GM12878 (cell line): ENCODE results near the gene DUS1L. TPM values are rescaled to one million over a fixed set of nuclear protein-coding genes. Genes with fewer than 3 reads are reported as not detected.

Experiments
- ATF7 ChIP-seq: fragments of 450-650 bp; IDR thresholded peaks from 2 replicates; pipeline ENCODE4 v1.6.1; 2016; ENCODE audit warnings: low read depth, mild to moderate bottlenecking
- CTCF ChIP-seq, 3 experiments: IDR thresholded peaks in 2 of 3; conservative IDR thresholded peaks in 1 of 3; 2 replicates each; pipeline ENCODE4 v1.5.1; 2011; ENCODE audit warnings: low read depth in 3 of 3, low read length in 3 of 3, mild to moderate bottlenecking in 3 of 3, control low read depth in 2 of 3, moderate library complexity in 2 of 3, inconsistent platforms in 1 of 3, mixed read lengths in 1 of 3; ENCODE audit not compliant: control insufficient read depth in 2 of 3, insufficient read depth in 1 of 3; ENCODE audit errors: extremely low read depth in 1 of 3
- EED ChIP-seq: sonication (generic); IDR thresholded peaks from 2 replicates; pipeline ENCODE4 v1.6.1; 2016; ENCODE audit warnings: antibody characterized with exemption, low read depth
- ESRRA ChIP-seq: IDR thresholded peaks from 2 replicates; pipeline ENCODE4 v1.6.1; 2012; ENCODE audit warnings: mild to moderate bottlenecking, low read length, improper control_type of control experiment
- FOS ChIP-seq: IDR thresholded peaks from 3 replicates; pipeline ENCODE4 v1.6.1; 2011; ENCODE audit warnings: borderline replicate concordance; ENCODE audit not compliant: insufficient read length; ENCODE audit errors: extremely low read depth
- JUNB ChIP-seq: IDR thresholded peaks from 2 replicates; pipeline ENCODE4 v1.6.1; 2016; ENCODE audit warnings: antibody characterized with exemption, mild to moderate bottlenecking
- JUND ChIP-seq: IDR thresholded peaks from 2 replicates; pipeline ENCODE4 v1.6.1; 2012; ENCODE audit warnings: low read depth, mild to moderate bottlenecking, low read length, improper control_type of control experiment, moderate library complexity
- MLLT1 ChIP-seq: fragments of 450-650 bp; IDR thresholded peaks from 2 replicates; pipeline ENCODE4 v1.6.1; 2016; ENCODE audit warnings: mild to moderate bottlenecking
- POLR2A ChIP-seq: IDR thresholded peaks from 2 replicates; pipeline ENCODE4 v1.6.1; 2011; ENCODE audit warnings: low read depth, mild to moderate bottlenecking, low read length
- ZNF217 ChIP-seq: fragments of 450-650 bp; IDR thresholded peaks from 2 replicates; pipeline ENCODE4 v1.6.1; 2017; ENCODE audit warnings: antibody characterized with exemption, mild to moderate bottlenecking
- polyA plus RNA-seq, 11 experiments: library from polyadenylated mRNA; depleted of rRNA in 4 of 11; unstranded in 6 of 11; stranded (reverse) in 5 of 11; fragments of >200 nt; fragmentation: Nextera tagmentation in 4 of 11; fragmentation: Illumina TruSeq in 1 of 11; extraction: Ambion mirVana in 4 of 11; extraction: Trizol in 1 of 11; gene quantifications; 1 replicate in 1 of 11; 2 replicates in 10 of 11; pipeline versions ENCODE4 v1.2.1 to v1.2.3, GENCODE V29; 2011 to 2016; ENCODE audit warnings: inconsistent platforms in 2 of 11, missing spikeins in 2 of 11, low read depth in 1 of 11
- total RNA-seq, 4 experiments: library from RNA; depleted of rRNA in 3 of 4; stranded (reverse); fragments of >200 nt in 3 of 4; fragmentation: Illumina TruSeq in 1 of 4; extraction: Trizol in 1 of 4; gene quantifications; 2 replicates each; pipeline versions ENCODE4 v1.2.1 to v1.2.3, GENCODE V29; 2013 to 2021
- TF ChIP-seq, protein P1 (sequence below): fragments of 150-350 bp; IDR thresholded peaks from 2 replicates; pipeline ENCODE4 v1.6.1; 2016; ENCODE audit warnings: low read depth, low read length
- TF ChIP-seq, protein P2 (sequence below): fragments of 450-650 bp; IDR thresholded peaks from 2 replicates; pipeline ENCODE4 v1.6.1; 2017; ENCODE audit warnings: mild to moderate bottlenecking
- TF ChIP-seq, protein P3 (sequence below): IDR thresholded peaks from 2 replicates; pipeline ENCODE4 v1.6.1; 2012; ENCODE audit warnings: improper control_type of control experiment, low read depth, low read length; ENCODE audit not compliant: insufficient replicate concordance

Gene DUS1L
- total and polyA plus RNA-seq, 10 of the 15 experiments (the other 5 are each of a cell fraction or from before 2014, with no cell fraction given) = 6.1 to 157 (median 44.5) TPM

- TF ChIP-seq, protein P1, sequence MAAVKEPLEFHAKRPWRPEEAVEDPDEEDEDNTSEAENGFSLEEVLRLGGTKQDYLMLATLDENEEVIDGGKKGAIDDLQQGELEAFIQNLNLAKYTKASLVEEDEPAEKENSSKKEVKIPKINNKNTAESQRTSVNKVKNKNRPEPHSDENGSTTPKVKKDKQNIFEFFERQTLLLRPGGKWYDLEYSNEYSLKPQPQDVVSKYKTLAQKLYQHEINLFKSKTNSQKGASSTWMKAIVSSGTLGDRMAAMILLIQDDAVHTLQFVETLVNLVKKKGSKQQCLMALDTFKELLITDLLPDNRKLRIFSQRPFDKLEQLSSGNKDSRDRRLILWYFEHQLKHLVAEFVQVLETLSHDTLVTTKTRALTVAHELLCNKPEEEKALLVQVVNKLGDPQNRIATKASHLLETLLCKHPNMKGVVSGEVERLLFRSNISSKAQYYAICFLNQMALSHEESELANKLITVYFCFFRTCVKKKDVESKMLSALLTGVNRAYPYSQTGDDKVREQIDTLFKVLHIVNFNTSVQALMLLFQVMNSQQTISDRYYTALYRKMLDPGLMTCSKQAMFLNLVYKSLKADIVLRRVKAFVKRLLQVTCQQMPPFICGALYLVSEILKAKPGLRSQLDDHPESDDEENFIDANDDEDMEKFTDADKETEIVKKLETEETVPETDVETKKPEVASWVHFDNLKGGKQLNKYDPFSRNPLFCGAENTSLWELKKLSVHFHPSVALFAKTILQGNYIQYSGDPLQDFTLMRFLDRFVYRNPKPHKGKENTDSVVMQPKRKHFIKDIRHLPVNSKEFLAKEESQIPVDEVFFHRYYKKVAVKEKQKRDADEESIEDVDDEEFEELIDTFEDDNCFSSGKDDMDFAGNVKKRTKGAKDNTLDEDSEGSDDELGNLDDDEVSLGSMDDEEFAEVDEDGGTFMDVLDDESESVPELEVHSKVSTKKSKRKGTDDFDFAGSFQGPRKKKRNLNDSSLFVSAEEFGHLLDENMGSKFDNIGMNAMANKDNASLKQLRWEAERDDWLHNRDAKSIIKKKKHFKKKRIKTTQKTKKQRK = no peak
- no peak for TF ChIP-seq ATF7
- TF ChIP-seq, protein P2, sequence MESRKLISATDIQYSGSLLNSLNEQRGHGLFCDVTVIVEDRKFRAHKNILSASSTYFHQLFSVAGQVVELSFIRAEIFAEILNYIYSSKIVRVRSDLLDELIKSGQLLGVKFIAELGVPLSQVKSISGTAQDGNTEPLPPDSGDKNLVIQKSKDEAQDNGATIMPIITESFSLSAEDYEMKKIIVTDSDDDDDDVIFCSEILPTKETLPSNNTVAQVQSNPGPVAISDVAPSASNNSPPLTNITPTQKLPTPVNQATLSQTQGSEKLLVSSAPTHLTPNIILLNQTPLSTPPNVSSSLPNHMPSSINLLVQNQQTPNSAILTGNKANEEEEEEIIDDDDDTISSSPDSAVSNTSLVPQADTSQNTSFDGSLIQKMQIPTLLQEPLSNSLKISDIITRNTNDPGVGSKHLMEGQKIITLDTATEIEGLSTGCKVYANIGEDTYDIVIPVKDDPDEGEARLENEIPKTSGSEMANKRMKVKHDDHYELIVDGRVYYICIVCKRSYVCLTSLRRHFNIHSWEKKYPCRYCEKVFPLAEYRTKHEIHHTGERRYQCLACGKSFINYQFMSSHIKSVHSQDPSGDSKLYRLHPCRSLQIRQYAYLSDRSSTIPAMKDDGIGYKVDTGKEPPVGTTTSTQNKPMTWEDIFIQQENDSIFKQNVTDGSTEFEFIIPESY = no peak
- TF ChIP-seq JUNB = no peak
- TF ChIP-seq ESRRA = no peak
- peak; percentile 59 for TF ChIP-seq FOS
- no peak for TF ChIP-seq JUND
- TF ChIP-seq, protein P3, sequence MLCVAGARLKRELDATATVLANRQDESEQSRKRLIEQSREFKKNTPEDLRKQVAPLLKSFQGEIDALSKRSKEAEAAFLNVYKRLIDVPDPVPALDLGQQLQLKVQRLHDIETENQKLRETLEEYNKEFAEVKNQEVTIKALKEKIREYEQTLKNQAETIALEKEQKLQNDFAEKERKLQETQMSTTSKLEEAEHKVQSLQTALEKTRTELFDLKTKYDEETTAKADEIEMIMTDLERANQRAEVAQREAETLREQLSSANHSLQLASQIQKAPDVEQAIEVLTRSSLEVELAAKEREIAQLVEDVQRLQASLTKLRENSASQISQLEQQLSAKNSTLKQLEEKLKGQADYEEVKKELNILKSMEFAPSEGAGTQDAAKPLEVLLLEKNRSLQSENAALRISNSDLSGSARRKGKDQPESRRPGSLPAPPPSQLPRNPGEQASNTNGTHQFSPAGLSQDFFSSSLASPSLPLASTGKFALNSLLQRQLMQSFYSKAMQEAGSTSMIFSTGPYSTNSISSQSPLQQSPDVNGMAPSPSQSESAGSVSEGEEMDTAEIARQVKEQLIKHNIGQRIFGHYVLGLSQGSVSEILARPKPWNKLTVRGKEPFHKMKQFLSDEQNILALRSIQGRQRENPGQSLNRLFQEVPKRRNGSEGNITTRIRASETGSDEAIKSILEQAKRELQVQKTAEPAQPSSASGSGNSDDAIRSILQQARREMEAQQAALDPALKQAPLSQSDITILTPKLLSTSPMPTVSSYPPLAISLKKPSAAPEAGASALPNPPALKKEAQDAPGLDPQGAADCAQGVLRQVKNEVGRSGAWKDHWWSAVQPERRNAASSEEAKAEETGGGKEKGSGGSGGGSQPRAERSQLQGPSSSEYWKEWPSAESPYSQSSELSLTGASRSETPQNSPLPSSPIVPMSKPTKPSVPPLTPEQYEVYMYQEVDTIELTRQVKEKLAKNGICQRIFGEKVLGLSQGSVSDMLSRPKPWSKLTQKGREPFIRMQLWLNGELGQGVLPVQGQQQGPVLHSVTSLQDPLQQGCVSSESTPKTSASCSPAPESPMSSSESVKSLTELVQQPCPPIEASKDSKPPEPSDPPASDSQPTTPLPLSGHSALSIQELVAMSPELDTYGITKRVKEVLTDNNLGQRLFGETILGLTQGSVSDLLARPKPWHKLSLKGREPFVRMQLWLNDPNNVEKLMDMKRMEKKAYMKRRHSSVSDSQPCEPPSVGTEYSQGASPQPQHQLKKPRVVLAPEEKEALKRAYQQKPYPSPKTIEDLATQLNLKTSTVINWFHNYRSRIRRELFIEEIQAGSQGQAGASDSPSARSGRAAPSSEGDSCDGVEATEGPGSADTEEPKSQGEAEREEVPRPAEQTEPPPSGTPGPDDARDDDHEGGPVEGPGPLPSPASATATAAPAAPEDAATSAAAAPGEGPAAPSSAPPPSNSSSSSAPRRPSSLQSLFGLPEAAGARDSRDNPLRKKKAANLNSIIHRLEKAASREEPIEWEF = no peak
- TF ChIP-seq MLLT1 = no peak
- peak; percentile 94 for TF ChIP-seq POLR2A
- peak; percentile 37 to 70 (median 42); a peak in 5 of 6 replicates for TF ChIP-seq CTCF (IDR thresholded peaks at IDR 0.05 in 2 of 3, conservative IDR thresholded peaks at IDR 0.05 in 1 of 3; ENCODE audit: control insufficient read depth in 2 of 3, extremely low read depth in 1 of 3, insufficient read depth in 1 of 3, low read depth in 3 of 3, low read length in 3 of 3)
- no peak for TF ChIP-seq EED
- TF ChIP-seq ZNF217 = peak; percentile 21; the same call in 1 of the 2 replicates
Observed at GRCh38 chr17:82098169-82098938, 32.8 kb upstream of the DUS1L start, which contains the start of gene FASN (continued).
